Stimulated activated CD8-positive, alpha-beta memory T cell treated with anti-CD3 and anti-CD28 coated beads, Interleukin-4, amount 100 ng/mL, for 1 hour (primary cell): ENCODE data around the gene CIC.

Experiments used
- DNase-seq, 2 donors: peaks; one replicate each; pipeline ENCODE4 v3.0.0-alpha.2; 2020; ENCODE audit warnings: low read depth in 2 of 2, low spot score in 1 of 2

CIC gene

GRCh38 chr19:42306646-42307045 lies 37.6 kb downstream of the CIC start:
- no peak for DNase-seq

- no peak for DNase-seq
Measured at GRCh38 chr19:42309686-42310085, 40.6 kb downstream of the CIC start.

- no peak for DNase-seq
Measured at GRCh38 chr19:42311657-42312056, 42.6 kb downstream of the CIC start.

- DNase-seq = no peak
Measured at GRCh38 chr19:42312370-42312769, 43.3 kb downstream of the CIC start.

- DNase-seq = no peak
Measured at GRCh38 chr19:42313096-42313839, 44.2 kb downstream of the CIC start, which contains the start of gene TMEM145. Gene TMEM145, plus strand, starts transcription at chr19:42313309. Its CDS starts 68 bp downstream, at chr19:42313377.

DNA sequence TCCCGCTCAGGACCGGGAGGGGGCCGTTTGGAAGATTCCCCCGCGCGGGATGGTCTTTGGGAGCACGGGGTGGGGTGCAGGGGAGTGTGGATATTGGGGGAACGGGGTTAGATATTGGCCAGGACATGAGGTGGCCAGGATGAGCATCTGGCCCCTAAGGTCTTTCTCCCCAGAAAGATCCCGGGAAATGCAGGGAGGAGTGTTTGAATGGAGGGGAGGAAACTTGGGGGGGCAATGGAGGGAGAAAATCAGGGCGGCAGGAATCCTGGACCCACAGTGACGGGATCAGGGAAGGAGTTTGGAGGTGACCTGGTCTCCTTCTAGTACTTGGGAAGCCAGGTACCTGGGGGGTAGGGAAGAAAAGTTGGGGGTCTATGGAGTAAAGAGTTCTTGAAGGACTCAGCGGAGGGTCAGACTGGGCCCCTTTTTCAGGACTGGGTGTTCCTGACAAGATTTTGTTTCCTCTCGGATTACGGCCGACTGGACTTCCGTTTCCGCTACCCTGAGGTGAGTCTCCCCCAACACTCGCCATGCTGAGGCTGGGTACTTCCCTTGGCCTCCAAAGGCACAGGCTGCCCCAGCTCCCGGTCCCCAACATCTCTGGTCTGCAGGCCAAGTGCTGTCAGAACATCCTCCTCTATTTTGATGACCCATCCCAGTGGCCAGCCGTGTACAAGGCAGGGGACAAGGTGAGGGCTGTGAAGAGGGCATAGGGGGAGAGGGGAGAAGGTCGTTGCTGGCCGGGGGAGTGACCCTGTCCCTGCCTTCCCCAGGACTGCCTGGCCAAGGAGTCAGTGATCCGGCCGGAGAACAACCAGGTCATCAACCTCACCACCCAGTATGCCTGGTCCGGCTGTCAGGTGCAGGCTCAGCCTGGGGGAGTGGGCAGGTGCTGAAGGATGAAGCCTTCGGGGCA lies 45.0 kb downstream of the CIC start:
- no peak for DNase-seq

DNA sequence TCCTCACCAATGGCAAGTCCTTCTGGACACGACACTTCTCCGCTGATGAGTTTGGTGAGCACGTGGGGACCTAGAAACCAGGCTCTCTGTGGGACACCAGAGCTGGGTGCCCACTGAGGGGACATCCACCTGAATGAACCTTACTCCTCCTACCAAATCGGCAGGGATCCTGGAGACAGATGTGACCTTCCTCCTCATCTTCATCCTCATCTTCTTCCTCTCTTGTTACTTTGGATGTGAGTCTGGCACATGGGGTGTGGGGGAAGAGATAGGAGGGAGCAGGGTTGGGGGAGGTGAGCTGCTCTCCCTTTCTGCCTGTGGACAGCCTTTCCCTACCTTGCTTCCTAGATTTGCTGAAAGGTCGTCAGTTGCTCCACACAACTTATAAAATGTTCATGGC lies 46.0 kb downstream of the CIC start:
- DNase-seq = no peak

DNA sequence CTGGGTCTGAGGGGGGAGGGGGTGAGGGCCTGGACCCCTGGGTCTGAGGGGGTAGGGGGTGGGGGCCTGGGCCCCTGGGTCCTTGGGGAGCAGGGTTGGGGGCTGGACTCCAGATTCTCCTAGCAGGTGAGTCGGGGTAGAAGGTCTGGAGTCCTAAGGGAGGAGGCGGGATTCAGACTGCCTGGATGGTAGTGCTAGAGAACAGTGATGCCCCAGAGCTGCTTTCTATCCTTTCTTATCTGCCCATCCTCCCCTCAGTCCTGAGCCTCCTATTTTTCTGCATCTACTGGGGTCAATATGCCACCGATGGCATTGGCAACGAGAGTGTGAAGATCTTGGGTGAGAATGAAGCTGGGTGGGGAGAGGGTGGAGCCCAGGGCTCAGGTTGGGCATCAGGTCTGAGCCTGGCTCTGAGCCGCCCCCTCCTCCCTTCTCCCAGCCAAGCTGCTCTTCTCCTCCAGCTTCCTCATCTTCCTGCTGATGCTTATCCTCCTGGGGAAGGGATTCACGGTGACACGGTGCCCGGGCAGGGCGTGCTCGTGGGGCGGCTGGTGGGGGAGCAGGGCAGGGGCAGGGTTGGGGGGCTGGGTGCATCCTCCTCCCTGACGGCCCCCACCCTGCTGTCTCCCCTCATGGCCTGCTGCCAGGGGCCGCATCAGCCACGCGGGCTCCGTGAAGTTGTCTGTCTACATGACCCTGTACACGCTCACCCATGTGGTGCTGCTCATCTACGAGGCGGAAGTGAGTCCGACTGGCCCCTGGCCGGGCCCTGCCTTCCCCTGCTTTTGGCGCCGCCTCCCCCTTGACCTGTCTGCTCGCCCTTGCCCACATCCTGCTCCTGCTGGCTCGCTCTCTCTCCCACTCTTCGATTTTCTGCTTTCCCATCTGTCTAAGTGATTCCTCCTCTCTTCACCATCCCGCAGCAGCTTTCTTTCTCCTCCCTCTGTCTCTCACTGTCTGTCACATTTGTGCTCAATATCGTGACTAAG lies 47.5 kb downstream of the CIC start:
- DNase-seq = no peak

GRCh38 chr19:42317535-42317934 lies 48.5 kb downstream of the CIC start:
- no peak for DNase-seq

DNA sequence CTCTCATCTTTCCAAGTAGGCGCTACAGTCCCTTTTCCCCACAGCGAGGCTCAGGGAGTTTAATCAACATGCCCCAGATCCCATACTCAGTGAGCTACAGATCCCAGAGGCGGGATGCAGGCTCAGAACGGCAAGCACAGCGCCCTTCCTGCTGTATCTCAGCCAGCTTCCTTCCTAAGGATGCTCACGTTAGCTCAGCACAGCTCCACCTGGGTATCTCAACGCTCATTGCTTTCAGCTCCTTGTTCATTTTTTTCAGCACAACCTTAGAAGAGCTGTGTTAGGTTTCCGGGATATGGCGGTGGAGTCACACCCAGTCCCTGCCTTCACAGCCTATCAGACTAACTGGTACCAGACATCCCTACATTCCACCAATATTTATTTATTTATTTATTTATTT lies 53.3 kb downstream of the CIC start:
- DNase-seq = no peak

GRCh38 chr19:42323473-42323851 lies 54.4 kb downstream of the CIC start:
- no peak for DNase-seq

DNA sequence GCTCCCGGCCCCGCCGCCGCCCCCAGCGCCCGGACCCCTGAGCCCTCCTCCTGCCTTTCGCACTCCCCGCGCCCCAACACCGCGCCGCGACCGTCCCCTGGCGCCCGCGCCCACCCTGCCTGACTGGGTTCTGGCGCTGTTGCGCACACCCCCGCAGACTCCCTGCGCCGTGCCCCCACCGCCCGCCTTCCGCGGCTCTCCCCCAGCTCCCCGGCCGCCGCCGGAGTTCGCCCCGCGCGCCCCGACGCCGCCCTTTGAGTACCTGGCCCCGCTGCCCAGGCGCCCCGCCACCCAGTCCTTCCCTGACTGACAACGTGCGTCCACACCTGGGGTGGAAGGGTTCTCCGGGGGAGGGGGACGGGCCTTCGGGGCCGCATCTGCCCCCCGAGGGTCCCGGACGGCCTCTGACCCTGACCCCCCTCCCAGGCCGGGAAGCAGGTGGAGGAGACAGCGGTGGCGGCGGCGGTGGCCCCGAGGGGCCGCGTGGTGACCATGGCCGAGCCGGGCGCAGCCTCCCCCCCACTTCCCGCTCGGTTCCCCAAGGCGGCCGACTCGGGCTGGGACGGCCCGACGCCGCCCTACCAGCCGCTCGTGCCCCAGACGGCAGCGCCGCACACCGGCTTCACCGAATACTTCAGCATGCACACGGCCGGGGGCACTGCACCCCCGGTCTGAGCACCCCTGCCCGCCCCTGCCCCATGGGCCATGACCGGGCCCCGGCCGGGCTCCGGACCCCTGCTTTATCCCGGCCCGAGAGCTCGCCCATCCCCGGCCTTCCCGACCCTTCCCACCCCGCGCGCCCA lies 55.0 kb downstream of the CIC start:
- DNase-seq = no peak

DNA sequence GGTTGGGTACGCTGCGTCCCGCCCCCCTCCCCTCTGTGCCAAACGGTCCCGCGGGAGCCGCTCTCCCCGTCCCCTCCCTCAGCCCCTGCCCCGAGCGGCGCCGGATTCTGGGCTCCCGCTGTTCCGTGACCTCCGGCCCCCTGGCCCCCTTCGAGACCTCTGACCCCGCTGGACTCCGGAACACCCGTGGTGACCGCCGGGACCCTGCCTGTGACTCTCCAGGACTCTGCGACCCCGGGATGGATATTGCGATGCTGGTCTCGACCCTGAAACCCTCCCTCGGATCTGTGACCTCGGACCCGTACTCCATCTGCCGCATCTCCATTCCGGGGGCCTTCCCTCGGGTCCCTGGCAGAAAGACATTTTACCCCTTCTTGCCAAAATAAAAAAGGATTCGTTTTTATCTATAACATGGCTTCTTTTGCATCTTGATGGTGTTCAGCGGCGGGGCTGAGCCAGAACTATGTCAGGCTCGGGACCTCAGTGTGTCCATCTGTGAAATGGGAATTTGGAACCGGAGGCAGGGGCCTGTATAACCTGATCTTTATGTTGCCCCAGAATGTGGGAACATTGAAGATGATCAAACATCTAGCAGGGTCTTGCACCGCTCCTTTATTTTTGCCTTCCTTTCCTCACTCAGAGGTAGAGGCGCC lies 55.7 kb downstream of the CIC start:
- no peak for DNase-seq

DNA sequence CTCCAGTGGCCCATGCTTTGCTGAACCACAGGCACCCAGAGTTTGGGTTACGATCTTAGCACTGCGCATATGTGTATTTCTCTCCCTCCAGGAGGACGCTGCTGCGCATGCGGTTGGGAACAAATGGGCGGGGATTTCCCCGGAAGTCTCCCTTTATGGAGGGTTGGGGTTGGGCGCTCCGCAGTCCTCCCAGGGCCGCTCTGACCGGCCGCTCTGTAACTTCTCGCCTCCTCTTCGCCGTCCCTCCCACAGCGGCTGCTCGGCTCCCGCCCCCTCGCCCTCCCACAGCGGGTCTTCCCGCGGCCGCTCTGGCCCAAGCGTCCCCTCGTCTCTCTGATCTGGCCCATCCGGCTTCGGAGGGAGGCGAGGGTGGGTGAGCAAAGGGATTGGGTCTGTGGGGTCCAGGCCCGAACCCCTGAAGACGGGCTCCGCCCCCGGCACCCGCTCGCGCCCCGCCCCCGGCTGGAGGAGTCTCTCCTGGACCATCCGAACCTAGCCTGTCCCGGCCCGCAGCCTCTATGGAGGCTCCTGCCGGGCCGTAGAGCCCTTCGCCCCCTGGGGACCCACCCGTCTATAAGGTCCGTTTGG lies 56.4 kb downstream of the CIC start, which contains the start of gene MEGF8:
TSS of gene MEGF8 (plus strand) at position 328 of the 588 bp plus-strand sequence. CDS start 609 bp downstream, outside the sequence.
- peak; percentile 93 to 98 for DNase-seq

- DNase-seq = no peak
Measured at GRCh38 chr19:42325896-42326771, 57.1 kb downstream of the CIC start.

DNA sequence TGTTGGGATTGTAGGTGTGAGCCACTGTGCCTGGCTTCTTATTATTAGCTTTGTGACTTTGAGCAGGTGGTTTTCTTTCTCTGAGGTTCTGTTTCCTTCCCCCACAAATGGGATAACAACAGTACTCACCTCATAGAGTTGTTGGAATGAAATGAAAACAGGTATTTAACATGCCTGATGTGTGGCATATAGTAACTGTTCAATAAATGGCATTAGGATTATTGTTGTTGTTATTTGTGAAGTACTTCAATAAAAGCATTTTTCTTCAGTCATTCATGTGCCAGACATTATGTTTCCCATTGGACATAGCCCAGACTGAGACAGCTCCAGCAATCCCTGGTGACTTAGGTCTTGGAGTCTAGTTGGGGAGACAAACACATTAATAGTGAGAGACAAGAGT lies 57.9 kb downstream of the CIC start:
- DNase-seq = no peak

DNA sequence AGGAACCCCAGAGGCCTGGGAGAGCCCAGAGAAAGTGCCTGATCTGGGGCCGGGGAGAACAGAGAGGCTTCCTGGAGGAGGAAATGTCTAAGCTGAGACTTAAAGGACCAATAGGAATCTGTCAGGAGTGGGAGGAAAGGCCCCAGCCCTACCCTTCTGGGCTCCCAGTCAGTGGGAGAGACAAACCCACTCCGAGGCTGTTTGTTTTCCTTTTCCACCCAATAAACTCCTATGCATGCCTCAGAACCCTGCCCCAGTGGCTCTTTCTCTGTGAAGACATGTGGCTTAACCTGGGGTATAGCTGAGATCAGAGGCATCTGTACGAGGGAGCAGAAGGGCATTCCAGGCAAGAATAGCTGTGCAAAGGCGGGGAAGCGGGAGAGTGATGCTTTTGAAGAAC lies 58.3 kb downstream of the CIC start:
- no peak for DNase-seq

DNA sequence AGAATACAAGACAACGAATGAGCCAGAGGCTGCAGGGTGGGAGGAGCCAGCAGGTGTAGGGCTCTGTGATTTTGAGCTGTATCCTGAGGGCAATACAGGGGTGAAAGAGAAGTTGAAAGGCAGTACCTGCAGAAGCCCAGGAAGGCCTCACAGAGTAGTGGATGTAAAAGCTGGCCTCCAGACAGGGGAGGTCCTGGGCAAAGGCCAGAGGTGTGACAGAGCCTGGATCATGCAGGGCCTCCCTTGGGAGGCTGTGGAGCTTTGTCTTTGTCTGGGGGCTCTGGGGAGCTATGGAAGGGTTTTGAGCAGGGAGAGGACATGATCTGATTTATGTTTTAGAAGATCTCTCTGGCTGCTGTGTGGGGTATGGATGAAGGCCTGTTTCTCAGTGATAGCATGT lies 59.1 kb downstream of the CIC start:
- no peak for DNase-seq
